D721Med (cell line): Measurements from ENCODE around the gene CCDC69.
"Not testable (repeated sequence)": the region's sequence is repeated elsewhere in the genome, so short reads cannot be mapped to it uniquely, and the experiment has no call there.

Experiments used
- DNase-seq: peaks from one replicate; pipeline ENCODE4 v3.0.0; 2011; ENCODE audit warnings: low spot score; ENCODE audit not compliant: insufficient read length
- FAIRE-seq: peaks from 2 replicates; lab custom pipeline; 2011; peaks lifted over from hg19 to GRCh38; lab: Jason Lieb, UNC
- CTCF ChIP-seq: IDR thresholded peaks from 2 replicates; pipeline ENCODE4 v1.5.1; 2012; ENCODE audit warnings: mild to moderate bottlenecking, control low read depth; ENCODE audit not compliant: insufficient read depth; ENCODE audit errors: missing control alignments

CCDC69 gene

GRCh38 chr5:151239237-151239861 lies 15.5 kb upstream of the CCDC69 start:
- TF ChIP-seq CTCF = peak; percentile 66
- FAIRE-seq (no peak), DNase-seq (no peak)

- FAIRE-seq (no peak), DNase-seq (no peak)
- no peak for TF ChIP-seq CTCF
These were observed 14.4 kb upstream of the CCDC69 start for GRCh38 chr5:151238303-151238741.

GRCh38 chr5:151237685-151238084 lies 13.8 kb upstream of the CCDC69 start:
- FAIRE-seq (no peak), DNase-seq (no peak)
- TF ChIP-seq CTCF = no peak

- TF ChIP-seq CTCF = no peak
- DNase-seq = no peak
- no peak for FAIRE-seq
These were observed 13.0 kb upstream of the CCDC69 start for GRCh38 chr5:151236888-151237287.

- FAIRE-seq, DNase-seq: not testable (repeated sequence)
These were observed 11.3 kb upstream of the CCDC69 start for GRCh38 chr5:151235239-151235571.

- FAIRE-seq (no peak), DNase-seq (no peak)
- TF ChIP-seq CTCF = no peak
These were observed 10.8 kb upstream of the CCDC69 start for GRCh38 chr5:151234476-151235238.

- FAIRE-seq (no peak), DNase-seq (no peak)
- TF ChIP-seq CTCF = no peak
These were observed 9.8 kb upstream of the CCDC69 start for GRCh38 chr5:151233616-151234085.
